ENCODE data around the gene SLC16A2.

SLC16A2 gene

DNA sequence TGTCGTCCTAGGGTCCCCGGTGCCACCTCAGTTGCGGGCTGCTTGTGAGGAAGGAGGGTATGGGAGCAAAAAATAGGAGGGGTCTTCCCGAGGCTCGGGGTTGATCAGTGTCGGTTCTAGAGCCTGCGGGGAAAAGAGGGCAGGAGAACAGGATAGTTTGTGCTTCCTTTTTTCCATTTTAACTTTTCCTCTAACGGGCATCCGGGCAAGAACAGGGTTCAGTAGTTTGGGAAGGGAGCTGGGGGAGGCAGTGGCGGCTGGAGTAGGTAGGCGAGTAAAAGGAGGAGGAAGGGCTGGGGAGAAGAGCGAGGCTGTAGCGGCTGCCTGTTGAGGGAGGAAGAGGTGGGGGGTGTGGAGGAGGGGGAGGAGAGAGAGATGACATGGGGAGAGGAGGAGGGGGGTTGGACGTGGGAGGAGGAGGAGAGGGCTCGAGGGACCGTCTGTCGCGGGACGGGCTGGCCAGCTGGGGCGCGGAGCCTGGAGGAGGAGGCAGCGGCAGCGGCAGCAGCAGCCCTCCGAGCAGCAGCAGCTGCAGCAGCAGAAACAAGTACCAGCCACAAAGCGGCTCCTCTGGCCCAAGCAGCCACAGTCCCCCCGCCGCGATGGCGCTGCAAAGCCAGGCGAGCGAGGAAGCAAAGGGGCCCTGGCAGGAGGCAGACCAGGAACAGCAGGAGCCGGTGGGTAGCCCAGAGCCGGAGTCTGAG, at the start of gene SLC16A2:
Gene SLC16A2 (plus strand): TSS at position 458 of the 704 bp plus-strand sequence. CDS start 145 bp downstream, at position 603.
- DNase-seq, result peak; percentile 80

GRCh38 chrX:74372272-74372671, 49.0 kb upstream of the SLC16A2 start:
- no peak for DNase-seq

- no peak for DNase-seq
Observed at GRCh38 chrX:74377282-74377681, 44.0 kb upstream of the SLC16A2 start.

DNA sequence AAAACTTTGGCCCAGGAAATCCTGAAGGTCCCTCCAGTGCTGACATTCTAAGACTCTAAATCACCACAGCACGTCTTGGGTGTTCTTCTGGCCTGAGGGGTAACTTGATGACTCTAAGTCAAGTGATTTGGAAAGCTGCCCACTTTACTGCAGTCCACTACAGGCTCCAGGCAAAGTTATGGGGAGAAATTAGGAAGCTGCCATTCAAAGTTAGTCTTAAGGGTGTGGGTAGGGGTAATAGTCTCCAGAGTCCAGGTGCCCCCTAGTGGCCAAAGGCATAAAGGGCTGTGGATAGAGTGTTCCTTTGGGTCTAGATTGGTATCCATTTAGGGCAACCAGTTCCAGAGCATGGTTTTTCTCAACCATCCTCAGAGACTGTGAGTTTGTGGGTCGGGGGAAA, 38.7 kb upstream of the SLC16A2 start:
- DNase-seq, result peak; percentile 44

GRCh38 chrX:74383611-74384010, 37.7 kb upstream of the SLC16A2 start:
- peak; percentile 42 for DNase-seq

GRCh38 chrX:74389016-74389722, 32.1 kb upstream of the SLC16A2 start:
- no peak for DNase-seq

- no peak for DNase-seq
Observed at GRCh38 chrX:74395556-74395955, 25.7 kb upstream of the SLC16A2 start.

DNA sequence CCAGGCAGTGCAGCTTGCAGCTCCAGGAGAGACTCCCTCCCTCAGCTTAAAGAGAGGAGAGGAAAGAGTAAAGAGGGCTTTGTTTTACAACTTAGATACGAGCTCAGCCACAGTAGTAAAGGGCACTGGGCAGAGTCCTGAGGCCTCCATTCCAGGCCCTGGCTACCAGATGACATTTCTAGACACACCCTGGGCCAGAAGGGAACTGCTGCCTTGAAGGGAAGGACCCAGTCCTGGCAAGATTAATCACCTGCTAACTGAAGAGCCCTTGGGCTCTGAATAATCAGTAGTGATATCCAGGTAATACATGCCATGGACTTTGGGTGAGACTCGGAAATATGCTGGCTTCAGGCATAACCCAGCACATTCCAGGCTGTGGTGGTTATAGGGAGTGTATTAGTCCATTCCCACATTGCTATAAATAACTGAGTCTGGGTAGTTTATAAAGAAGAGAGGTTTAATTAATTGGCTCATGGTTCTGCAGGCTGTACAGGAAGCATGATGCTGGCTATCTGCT, 15.3 kb upstream of the SLC16A2 start:
- no peak for DNase-seq

- DNase-seq, result no peak
Observed at GRCh38 chrX:74408304-74408703, 13.0 kb upstream of the SLC16A2 start.

DNA sequence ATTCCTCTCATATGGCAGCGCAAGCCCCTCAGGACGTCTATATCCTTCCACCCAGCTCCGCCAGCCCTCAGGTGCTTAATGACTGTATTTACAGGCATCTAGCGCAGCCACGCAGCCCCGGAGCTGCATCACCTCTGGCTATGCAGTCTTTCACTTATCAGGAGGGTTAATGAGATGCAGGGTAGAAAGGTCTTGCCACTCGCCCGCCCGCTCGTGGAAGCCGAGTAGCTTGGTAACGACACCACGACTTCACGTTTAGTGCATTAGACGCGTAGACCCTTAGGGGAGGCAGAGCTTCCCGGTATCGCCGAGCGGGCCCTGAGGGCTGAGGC, 1.5 kb upstream of the SLC16A2 start:
- peak; percentile 75 for DNase-seq

- DNase-seq, result peak; percentile 79
Observed at GRCh38 chrX:74420196-74421035, 877 bp upstream of the SLC16A2 start.

DNA sequence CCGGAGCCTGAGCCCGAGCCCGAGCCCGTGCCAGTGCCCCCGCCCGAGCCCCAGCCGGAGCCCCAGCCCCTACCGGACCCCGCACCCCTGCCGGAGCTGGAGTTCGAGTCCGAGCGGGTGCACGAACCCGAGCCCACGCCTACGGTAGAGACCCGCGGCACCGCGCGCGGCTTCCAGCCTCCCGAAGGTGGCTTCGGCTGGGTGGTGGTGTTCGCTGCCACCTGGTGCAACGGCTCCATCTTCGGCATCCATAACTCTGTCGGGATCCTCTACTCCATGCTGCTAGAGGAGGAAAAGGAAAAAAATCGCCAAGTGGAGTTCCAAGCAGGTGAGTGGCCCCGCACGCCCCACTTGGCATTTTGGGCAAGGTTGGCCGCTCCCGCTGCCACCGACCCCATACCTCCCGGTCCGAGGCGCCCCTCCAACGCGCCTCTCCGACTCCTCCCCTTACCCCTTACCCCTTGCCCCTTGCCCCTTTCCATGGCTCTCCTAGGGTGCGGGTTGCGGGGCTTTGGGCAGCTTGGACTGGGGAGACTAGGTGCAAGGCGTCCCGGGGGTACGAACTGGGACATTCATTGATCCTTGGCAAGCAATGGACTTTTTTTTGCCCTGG, 553 bp downstream of the SLC16A2 start:
- no peak for DNase-seq

DNA sequence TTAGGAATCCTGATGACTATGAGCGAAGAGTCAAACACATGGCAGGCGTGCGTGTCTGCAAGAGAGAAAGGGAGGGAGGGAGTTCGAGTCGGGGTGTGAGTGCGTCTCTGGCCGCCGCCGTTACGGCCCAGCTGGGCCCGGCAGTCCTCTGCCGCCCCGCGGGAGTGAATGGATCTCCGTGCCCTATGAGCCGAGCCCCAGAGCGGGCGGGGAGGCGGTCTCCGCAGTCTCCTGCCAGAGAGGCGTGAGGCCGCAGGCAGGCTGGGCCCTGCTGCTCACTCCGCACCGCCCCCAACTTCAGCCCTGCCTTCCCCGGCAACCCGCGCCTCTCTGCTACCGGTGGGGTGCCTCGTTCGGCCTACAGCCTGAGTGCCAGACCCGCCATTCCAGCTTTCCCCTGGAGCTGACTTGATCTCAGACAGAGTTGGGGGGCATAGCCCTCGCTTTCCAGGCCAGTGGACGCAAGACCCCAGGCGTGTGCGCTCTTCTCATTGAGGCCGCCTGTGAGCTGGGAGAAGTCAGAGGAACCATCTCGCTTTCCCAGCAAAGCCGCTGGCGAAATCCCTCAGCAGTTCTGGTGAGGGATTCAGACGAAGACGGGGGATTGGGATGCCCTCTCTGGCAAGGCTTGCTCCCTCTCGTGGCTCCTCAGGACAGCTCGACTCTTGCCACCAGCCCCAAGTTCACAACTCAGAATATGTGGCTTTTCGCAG, 1.4 kb downstream of the SLC16A2 start:
- peak; percentile 78 for DNase-seq

DNA sequence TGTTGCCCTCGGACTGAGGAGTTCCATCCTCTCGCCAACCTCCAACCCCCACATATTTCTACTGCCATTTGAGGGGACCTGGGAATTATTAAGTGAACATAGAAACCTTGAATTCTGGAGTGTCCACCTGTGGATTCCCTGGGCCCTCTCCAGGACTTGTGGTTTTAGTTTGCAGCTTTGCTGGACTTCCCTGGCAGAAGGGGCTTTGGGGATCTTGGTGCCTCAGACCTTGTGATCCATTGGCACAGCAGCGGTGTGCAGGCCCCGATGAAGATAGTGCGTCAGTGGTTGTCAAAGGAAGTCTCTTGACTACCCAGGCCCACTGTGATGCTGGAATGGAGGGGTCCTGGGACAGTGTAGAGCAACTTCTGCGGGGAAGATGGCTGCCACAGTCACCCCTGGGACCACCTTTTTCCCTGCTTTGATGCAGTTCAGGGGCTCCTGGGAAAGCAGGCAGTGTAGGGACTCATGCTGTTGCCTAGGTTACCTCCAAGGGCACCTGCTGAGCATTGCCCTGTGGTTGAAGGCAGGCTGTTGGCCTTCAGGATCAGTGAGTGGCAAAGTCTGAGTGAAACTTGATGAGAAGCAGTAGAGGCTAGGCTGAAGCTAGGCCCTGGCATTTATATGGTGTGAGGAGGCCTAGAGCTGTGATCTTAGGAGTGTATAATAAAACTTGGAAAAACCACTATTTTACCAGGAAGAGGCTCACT, 2.2 kb downstream of the SLC16A2 start:
- DNase-seq, result peak; percentile 25

DNA sequence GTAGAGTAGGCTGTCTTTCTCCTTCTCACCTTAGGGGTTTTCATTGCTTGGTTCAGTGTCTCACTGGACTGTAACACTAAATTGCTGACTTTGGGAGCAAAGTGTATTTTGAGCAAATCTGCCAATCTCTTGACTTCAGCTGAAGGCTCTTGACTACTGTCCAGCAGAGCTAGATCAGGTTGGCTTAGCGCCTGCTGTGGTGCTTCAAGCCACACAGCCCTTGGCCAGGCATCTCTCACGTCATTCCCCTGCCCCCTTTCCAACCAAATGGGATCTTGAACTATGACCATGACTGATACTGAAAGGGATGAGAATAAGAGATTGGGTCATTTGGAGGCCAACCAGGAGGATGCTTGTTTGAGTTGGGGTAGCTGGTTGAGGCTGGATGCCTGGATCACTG, 4.8 kb downstream of the SLC16A2 start:
- no peak for DNase-seq

- DNase-seq, result no peak
Observed at GRCh38 chrX:74426615-74427014, 5.3 kb downstream of the SLC16A2 start.

- DNase-seq, result no peak
Observed at GRCh38 chrX:74431797-74432196, 10.5 kb downstream of the SLC16A2 start.

DNA sequence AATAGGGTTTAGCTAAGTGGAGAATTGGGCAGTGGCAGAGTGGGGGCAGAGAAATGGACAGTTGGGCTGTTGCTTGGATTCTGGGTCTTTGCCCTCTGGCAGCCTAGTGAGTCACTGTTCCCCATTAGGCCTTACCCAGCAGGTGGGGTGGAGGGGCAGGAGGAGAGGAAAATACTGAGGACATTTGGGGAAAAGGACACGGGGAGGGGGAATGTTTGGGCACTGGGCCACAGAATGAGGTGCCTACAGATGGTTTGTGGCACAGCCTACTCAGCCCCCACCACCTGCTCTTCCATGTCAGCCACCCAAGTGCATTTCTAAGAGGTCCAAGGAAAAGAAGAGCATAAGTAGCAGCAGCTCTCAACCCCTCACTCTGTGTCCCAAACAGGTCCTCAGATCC, 13.0 kb downstream of the SLC16A2 start:
- DNase-seq, result no peak

DNA sequence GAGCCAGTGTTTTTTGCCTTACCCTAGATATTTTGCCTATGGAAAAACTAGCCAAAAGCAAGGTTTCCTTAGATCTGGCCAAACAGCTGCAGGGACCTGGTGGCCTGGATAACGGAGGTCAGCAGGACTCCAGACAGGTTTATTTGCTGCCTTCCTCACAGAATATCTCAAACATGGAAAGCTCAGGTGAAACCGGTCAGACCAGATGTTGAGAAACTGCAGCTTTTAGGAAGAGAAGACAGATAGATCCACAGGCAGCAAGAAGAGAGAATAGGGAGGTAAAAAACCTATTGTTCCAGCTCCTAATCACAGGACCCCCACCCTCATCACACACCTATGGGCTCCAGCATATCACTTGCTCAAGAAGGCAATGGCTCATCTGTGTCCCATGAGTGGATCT, 16.2 kb downstream of the SLC16A2 start:
- no peak for DNase-seq

DNA sequence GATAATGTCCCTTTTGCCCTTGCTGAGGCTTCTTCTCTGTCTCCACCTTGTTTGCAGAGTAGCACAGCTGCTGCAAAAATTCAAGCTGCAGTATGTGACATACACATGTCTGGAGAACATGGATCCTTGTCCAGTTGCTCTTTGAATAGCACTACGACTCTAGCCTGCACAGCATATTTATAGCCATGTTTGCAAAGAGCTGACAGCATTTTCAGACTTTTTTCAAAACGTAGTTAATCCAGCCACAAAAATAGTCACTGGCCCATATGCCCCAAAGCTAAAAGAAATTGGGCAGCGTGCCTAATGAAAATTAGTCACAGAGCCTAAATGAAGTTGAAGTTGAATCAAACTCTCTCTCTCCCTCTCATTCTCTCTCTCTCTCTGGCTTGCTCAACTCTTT, 17.5 kb downstream of the SLC16A2 start:
- no peak for DNase-seq

DNA sequence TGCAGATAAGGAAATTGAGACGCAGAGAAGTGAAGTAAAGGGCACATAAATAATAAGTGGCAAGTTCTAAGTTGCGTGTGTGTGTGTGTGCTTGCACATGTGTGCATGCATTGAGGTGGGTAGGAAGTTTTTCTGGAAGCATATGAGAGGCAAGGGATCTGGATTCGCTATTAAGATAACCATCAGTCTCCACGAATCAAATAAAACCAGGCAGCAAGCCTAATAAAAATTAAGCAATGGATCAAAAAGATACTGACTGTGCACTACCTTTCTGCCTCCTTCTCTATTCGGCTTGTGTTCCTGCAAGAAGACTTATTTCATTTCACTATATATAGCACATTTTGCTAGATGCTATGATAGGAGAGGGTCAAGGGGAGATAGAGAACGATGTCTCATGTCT, 23.8 kb downstream of the SLC16A2 start:
- DNase-seq, result no peak

DNA sequence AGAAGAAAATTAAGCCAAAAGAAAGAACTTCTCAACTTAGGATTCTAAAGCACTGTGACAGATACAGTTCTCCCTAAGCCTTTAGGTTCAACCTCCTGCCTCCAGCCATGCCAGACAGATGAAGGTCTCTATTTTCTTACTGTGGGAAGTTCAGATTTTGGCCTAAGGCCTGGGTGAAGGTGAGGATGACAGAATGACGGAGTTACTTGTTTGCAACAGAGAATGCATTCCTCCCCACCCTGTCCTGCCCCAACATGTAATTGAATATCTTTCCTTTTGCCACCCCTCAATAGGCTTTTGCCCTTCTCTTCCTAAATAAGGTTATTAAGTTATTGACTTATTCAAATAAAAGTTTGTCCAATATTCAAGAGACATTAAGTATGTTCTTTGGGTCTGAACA, 25.6 kb downstream of the SLC16A2 start:
- DNase-seq, result no peak

Measured in retina (tissue), 1 donor.